ENCODE measurements around the gene DLGAP1.

Gene DLGAP1

DNA sequence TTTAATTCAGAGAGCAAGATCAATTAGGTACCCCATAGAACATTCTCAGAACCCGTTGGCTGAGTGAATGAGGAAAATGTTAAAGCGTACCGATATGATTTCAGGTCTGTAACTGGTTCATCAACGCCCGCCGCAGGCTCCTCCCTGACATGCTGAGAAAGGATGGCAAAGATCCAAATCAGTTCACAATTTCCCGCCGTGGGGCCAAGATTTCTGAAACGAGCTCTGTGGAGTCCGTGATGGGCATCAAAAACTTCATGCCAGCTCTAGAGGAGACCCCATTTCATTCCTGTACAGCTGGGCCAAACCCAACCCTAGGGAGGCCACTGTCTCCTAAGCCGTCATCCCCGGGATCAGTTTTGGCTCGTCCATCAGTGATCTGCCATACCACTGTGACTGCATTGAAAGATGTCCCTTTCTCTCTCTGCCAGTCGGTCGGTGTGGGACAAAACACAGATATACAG, 997.8 kb downstream of the DLGAP1 start:
- Histone ChIP-seq H3K27ac (ENCODE audit: insufficient read depth, low read depth, low read length, poor library complexity, severe bottlenecking) (no peak overlapping the region), H3K36me3 (ENCODE audit: control insufficient read depth, insufficient read depth, low read length) (peaks cover 36% of the 10 kb centered on the region), H3K4me3 (ENCODE audit: insufficient read depth, low read depth, low read length) (no peak overlapping the region), H3K4me1 (ENCODE audit: control insufficient read depth, insufficient read depth, low read length) (peaks cover 41% of the 10 kb centered on the region), H3K27me3 (ENCODE audit: control insufficient read depth, insufficient read depth, low read length, poor library complexity, severe bottlenecking) (no peaks in the 10 kb centered on the region), H3K9me3 (ENCODE audit: control insufficient read depth, low read length) (no peaks in the 10 kb centered on the region)
- WGBS, 2 experiments: 90 to 93% methylated on average over 15 of the region's 15 CpGs

- no peak overlapping the region for H3K4me3 ChIP-seq (ENCODE audit: insufficient read depth, low read depth, low read length)
- WGBS, 2 experiments: 66 to 70% methylated on average over 1 of the region's 1 CpG
Measured at GRCh38 chr18:3456686-3457069, 998.4 kb downstream of the DLGAP1 start.

GRCh38 chr18:3455907-3456685, 999.0 kb downstream of the DLGAP1 start:
- 78 to 79% methylated on average over 10 of the region's 10 CpGs for WGBS, 2 experiments
- H3K27me3 ChIP-seq (ENCODE audit: control insufficient read depth, insufficient read depth, low read length, poor library complexity, severe bottlenecking): no peaks in the 10 kb centered on the region
- H3K4me3 ChIP-seq (ENCODE audit: insufficient read depth, low read depth, low read length): peak overlapping the region; percentile 92
- H3K27ac ChIP-seq (ENCODE audit: insufficient read depth, low read depth, low read length, poor library complexity, severe bottlenecking): no peak overlapping the region
- H3K9me3 ChIP-seq (ENCODE audit: control insufficient read depth, low read length): no peaks in the 10 kb centered on the region
- peaks cover 35% of the 10 kb centered on the region for H3K4me1 ChIP-seq (ENCODE audit: control insufficient read depth, insufficient read depth, low read length)
- H3K36me3 ChIP-seq (ENCODE audit: control insufficient read depth, insufficient read depth, low read length): peaks cover 36% of the 10 kb centered on the region

More at GRCh38 chr18:3456686-3457069, 998.4 kb downstream of the DLGAP1 start:
- Histone ChIP-seq H3K9me3 (ENCODE audit: control insufficient read depth, low read length) (no peaks in the 10 kb centered on the region), H3K4me1 (ENCODE audit: control insufficient read depth, insufficient read depth, low read length) (peaks cover 36% of the 10 kb centered on the region), H3K27me3 (ENCODE audit: control insufficient read depth, insufficient read depth, low read length, poor library complexity, severe bottlenecking) (no peaks in the 10 kb centered on the region), H3K27ac (ENCODE audit: insufficient read depth, low read depth, low read length, poor library complexity, severe bottlenecking) (no peak overlapping the region), H3K36me3 (ENCODE audit: control insufficient read depth, insufficient read depth, low read length) (peaks cover 36% of the 10 kb centered on the region)

DNA sequence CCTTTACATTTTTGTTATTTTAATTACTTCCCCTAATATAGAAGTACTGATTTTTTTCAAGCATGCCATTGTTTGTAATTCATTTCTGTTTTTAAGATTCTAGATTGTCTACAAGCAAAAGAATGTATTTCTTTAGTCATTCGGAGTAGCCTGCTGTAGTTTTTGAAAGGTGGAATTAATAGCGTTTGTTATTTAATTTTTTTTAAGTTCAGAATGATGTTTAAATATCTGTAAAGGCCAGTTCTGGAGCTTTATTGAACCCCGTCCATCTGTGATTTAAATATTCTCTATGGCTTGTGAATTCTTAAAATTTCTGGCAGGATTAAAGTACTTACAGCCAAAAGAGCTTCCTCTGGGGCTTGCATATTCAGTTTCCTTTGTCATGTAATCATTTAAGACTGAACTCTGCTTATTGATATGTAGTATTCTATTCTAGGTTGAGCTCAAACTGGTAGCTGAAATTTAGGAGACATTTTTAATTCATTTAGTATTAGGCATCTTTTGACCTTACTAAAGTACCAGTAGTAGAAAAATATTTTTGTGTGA, 999.9 kb downstream of the DLGAP1 start:
- no peaks in the 10 kb centered on the region for H3K9me3 ChIP-seq (ENCODE audit: control insufficient read depth, low read length)
- 4% methylated on average over 3 of the region's 3 CpGs for WGBS, 2 experiments
- H3K4me3 ChIP-seq (ENCODE audit: insufficient read depth, low read depth, low read length): peak overlapping the region; percentile 92
- H3K27me3 ChIP-seq (ENCODE audit: control insufficient read depth, insufficient read depth, low read length, poor library complexity, severe bottlenecking): no peaks in the 10 kb centered on the region
- H3K27ac ChIP-seq (ENCODE audit: insufficient read depth, low read depth, low read length, poor library complexity, severe bottlenecking): peak overlapping the region; percentile 39
- peaks cover 35% of the 10 kb centered on the region for H3K4me1 ChIP-seq (ENCODE audit: control insufficient read depth, insufficient read depth, low read length)
- H3K36me3 ChIP-seq (ENCODE audit: control insufficient read depth, insufficient read depth, low read length): peaks cover 29% of the 10 kb centered on the region

- Histone ChIP-seq H3K4me1 (ENCODE audit: control insufficient read depth, insufficient read depth, low read length) (peaks cover 35% of the 10 kb centered on the region), H3K36me3 (ENCODE audit: control insufficient read depth, insufficient read depth, low read length) (peaks cover 25% of the 10 kb centered on the region), H3K27me3 (ENCODE audit: control insufficient read depth, insufficient read depth, low read length, poor library complexity, severe bottlenecking) (no peaks in the 10 kb centered on the region), H3K4me3 (ENCODE audit: insufficient read depth, low read depth, low read length) (peak overlapping the region; percentile 92), H3K27ac (ENCODE audit: insufficient read depth, low read depth, low read length, poor library complexity, severe bottlenecking) (peak overlapping the region; percentile 87), H3K9me3 (ENCODE audit: control insufficient read depth, low read length) (no peaks in the 10 kb centered on the region)
- WGBS, 2 experiments: 0% methylated on average over 1 to 3 of the region's 4 CpGs
Measured at GRCh38 chr18:3454365-3455089, 1000.6 kb downstream of the DLGAP1 start.

- Histone ChIP-seq H3K27ac (ENCODE audit: insufficient read depth, low read depth, low read length, poor library complexity, severe bottlenecking) (peak overlapping the region; percentile 87), H3K4me1 (ENCODE audit: control insufficient read depth, insufficient read depth, low read length) (peaks cover 29% of the 10 kb centered on the region), H3K36me3 (ENCODE audit: control insufficient read depth, insufficient read depth, low read length) (peaks cover 19% of the 10 kb centered on the region), H3K4me3 (ENCODE audit: insufficient read depth, low read depth, low read length) (peak overlapping the region; percentile 92), H3K27me3 (ENCODE audit: control insufficient read depth, insufficient read depth, low read length, poor library complexity, severe bottlenecking) (no peaks in the 10 kb centered on the region), H3K9me3 (ENCODE audit: control insufficient read depth, low read length) (no peaks in the 10 kb centered on the region)
- WGBS, 2 experiments: 2 to 3% methylated on average over 18 to 20 of the region's 21 CpGs
Measured at GRCh38 chr18:3453540-3454364, 1001.4 kb downstream of the DLGAP1 start.

- H3K4me1 ChIP-seq (ENCODE audit: control insufficient read depth, insufficient read depth, low read length): peaks cover 23% of the 10 kb centered on the region
- 2 to 3% methylated on average over 17 of the region's 17 CpGs for WGBS, 2 experiments
- H3K9me3 ChIP-seq (ENCODE audit: control insufficient read depth, low read length): no peaks in the 10 kb centered on the region
- peaks cover 18% of the 10 kb centered on the region for H3K36me3 ChIP-seq (ENCODE audit: control insufficient read depth, insufficient read depth, low read length)
- H3K27me3 ChIP-seq (ENCODE audit: control insufficient read depth, insufficient read depth, low read length, poor library complexity, severe bottlenecking): no peaks in the 10 kb centered on the region
- H3K27ac ChIP-seq (ENCODE audit: insufficient read depth, low read depth, low read length, poor library complexity, severe bottlenecking): peak overlapping the region; percentile 87
- H3K4me3 ChIP-seq (ENCODE audit: insufficient read depth, low read depth, low read length): peak overlapping the region; percentile 92
Measured at GRCh38 chr18:3452750-3453539, 1002.2 kb downstream of the DLGAP1 start.

DNA sequence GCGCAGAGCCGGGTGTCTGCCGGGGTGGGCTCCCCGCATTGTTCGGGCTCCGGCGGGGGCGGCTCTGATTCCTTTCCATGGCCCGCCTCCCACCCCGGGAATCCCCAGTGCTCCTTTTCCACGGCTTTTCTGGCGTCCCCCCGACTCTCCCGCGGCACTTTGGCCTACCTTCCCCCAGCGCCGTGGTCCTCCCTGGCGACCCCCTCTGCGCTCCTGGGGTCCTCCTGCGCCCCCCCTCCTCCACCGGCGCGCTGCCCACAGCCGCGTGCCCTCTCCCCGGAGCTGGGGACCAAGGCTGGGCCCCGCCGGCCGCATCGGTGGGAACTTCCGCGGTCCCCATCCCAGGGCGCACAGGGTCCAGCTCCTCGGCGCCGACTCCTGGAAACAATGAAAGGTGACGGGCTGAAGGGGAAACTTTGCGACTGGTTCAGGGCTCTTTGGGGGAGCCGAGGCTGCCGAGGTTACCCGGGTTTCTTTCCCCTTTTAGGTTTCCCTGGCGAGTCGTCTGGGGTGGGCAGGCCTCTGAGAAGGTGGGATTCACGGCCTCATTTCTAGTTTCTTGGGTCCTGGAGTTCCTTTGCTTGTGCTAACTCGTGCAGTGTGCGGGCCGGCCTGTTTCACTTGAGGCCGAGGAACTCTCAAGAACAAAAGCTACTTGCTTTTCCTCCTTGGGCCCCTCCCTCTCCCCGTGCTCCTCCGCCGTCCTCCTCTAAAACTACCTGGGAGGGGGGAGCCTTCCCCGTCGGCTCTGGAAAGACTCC, 1002.9 kb downstream of the DLGAP1 start:
- WGBS, 2 experiments: 0% methylated on average over 53 of the region's 53 CpGs
- H3K36me3 ChIP-seq (ENCODE audit: control insufficient read depth, insufficient read depth, low read length): peaks cover 12% of the 10 kb centered on the region
- no peaks in the 10 kb centered on the region for H3K27me3 ChIP-seq (ENCODE audit: control insufficient read depth, insufficient read depth, low read length, poor library complexity, severe bottlenecking)
- H3K27ac ChIP-seq (ENCODE audit: insufficient read depth, low read depth, low read length, poor library complexity, severe bottlenecking): peak overlapping the region; percentile 87
- H3K9me3 ChIP-seq (ENCODE audit: control insufficient read depth, low read length): no peaks in the 10 kb centered on the region
- H3K4me3 ChIP-seq (ENCODE audit: insufficient read depth, low read depth, low read length): peak overlapping the region; percentile 92
- H3K4me1 ChIP-seq (ENCODE audit: control insufficient read depth, insufficient read depth, low read length): peaks cover 20% of the 10 kb centered on the region
